GM12874 (cell line): Measurements from ENCODE around the gene DBH.

Experiments used
- TF ChIP-seq, protein P1 (sequence below): IDR thresholded peaks from 2 replicates; pipeline ENCODE4 v1.5.1; 2011; ENCODE audit warnings: low read depth, mild to moderate bottlenecking, control low read depth, low read length, moderate library complexity; ENCODE audit not compliant: insufficient read depth

DBH gene

DNA sequence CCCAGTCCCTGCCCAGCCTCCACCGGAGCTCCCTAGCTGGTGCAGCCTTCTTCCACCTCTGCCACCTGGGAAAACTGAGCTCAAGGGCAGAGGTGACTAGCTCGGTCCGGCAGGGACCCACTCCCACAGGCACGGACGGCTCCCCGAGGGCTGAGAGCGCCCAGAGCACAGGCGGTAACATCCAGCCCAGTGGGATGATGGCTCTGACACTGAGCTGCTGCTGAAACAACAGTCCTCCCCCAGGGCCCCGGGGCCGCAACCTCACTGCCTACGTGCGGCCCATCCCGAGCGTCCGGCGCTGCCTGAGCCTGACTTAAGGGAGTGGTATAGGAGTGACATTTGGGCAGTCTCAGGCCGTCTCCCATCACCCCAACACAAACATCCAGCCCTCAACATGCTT is 30.7 kb upstream of the DBH start:
- TF ChIP-seq, protein P1, sequence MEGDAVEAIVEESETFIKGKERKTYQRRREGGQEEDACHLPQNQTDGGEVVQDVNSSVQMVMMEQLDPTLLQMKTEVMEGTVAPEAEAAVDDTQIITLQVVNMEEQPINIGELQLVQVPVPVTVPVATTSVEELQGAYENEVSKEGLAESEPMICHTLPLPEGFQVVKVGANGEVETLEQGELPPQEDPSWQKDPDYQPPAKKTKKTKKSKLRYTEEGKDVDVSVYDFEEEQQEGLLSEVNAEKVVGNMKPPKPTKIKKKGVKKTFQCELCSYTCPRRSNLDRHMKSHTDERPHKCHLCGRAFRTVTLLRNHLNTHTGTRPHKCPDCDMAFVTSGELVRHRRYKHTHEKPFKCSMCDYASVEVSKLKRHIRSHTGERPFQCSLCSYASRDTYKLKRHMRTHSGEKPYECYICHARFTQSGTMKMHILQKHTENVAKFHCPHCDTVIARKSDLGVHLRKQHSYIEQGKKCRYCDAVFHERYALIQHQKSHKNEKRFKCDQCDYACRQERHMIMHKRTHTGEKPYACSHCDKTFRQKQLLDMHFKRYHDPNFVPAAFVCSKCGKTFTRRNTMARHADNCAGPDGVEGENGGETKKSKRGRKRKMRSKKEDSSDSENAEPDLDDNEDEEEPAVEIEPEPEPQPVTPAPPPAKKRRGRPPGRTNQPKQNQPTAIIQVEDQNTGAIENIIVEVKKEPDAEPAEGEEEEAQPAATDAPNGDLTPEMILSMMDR = no peak

DNA sequence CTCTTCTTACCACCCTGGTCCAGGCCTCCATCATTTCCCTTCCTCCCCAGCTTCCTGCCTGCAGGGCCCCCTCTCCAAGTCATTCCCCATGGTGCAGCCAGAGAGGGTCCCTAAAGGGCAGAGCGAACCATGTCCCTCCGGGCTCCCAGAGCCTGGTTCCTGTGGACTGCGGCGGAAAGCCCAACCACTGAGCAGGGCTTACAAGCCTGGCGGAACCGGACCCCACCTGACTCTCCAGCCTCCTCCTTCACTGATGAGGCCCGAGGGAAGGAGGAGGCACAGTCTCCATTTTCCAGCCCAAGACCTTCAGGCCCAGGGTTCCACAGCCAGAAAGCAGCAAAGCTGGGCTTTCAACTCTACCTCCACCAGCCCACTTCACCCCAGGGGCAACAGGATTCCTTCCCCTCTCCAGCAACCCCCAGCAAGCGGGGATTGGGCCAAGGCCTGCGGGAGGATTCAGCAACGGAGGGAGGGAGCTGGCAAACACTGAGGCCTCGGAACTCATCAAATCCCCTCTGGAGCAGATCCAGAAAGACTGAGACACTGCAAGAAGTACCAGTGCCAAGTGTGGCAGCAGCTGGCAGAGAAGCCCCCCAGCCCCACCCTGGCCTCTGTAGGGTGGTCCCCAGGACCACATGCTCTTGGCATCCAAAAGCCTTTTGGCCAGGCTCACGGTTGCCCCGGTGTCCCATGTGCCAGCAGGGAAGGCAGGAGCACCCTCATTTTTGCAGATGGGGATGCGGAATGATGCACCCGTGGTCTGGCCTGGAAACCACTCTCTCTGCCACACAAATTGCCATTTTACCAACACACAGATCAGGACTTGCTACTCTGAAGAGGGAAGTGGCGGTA is 30.1 kb upstream of the DBH start:
- TF ChIP-seq, protein P1 = no peak

- TF ChIP-seq, protein P1 = no peak
Observed at GRCh38 chr9:133606708-133607025, 29.5 kb upstream of the DBH start.

DNA sequence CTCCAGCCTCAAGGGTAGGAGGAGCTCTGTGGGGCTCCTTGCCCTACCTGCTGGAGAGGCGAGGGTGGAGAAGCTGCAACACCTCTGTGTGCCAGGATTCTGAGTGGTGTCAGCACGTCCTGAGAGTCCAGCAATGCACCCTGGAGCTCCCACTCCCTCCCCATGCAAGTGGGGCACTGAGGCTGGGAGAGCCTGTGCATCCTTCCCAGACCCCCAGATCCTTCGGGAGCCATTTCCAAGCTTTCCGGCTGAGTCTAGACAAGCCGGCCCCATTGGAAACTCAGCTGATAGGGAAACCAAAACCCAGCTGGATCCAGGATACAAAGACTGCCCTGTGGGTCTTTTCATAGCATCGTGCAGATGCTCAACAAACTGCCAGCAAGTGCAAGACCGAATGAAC is 28.8 kb upstream of the DBH start:
- TF ChIP-seq, protein P1 = no peak

GRCh38 chr9:133607976-133608375 is 28.2 kb upstream of the DBH start:
- TF ChIP-seq, protein P1 = no peak

DNA sequence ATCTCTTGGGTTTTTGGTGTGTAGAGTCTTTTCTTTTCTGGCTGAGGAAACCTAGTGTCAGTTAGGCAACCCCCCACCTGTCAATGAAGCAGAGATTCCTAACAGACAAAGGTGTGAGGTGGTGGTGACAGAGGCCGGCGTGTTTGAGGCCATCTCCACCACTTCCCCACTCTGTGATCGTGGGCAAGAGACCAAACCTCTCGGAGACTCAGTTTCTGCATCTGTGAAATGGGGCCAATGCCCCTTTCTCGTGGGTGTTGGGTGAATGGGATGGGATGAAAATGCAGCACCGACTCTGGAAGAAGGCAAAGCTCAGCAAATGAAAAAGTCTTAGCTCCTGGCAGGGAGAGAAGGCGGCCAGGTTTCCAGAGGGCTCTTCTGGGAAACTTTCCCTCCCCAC is 27.8 kb upstream of the DBH start:
- TF ChIP-seq, protein P1 = no peak

DNA sequence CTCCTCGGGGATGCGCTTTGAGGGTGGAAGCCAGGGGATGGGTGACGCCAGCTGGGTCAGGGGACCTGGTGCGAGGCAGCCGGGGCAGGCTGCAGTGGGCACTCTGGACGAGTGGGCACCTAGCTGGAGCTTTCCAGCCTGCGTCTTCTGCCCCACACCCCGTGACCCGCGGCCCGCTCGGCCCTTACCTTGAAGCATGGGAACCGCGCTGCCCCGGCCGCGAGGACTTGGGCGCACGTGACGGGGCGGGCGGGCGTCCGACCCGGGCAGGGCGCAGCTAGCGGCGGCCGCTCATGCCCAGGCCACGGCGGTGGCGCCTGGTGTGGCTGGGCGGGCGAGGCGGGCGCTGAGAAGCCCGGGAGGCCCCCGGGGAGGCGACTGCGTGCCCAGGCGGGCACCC is 27.3 kb upstream of the DBH start:
- TF ChIP-seq, protein P1 = no peak
